H9 (cell line): ENCODE measurements around the gene WDR37. TPM values are rescaled to one million over a fixed set of nuclear protein-coding genes. Genes with fewer than 3 reads are reported as not detected.

Experiments
- DNase-seq: peaks from one replicate; pipeline ENCODE4 v3.0.0-alpha.2; 2017
- H2AFZ ChIP-seq: one replicate; pipeline ENCODE4 v1.6.1; 2013; ENCODE audit warnings: mild to moderate bottlenecking, low read length, control low read depth, moderate library complexity
- H2AK5ac ChIP-seq: 2 replicates; pipeline ENCODE4 v1.6.1; 2013; ENCODE audit warnings: low read length, control low read depth, mixed read lengths; ENCODE audit not compliant: insufficient read length
- H2BK120ac ChIP-seq: one replicate; pipeline ENCODE4 v1.6.1; 2013; ENCODE audit warnings: low read depth, mild to moderate bottlenecking, low read length, control low read depth, inconsistent platforms; ENCODE audit not compliant: poor library complexity, severe bottlenecking
- H2BK12ac ChIP-seq: 2 replicates; pipeline ENCODE4 v1.6.1; 2013; ENCODE audit warnings: low read length, control low read depth, mixed read lengths, low read depth; ENCODE audit not compliant: insufficient read length
- H2BK15ac ChIP-seq: 2 replicates; pipeline ENCODE4 v1.6.1; 2013; ENCODE audit warnings: low read depth, low read length, control low read depth
- H2BK20ac ChIP-seq: one replicate; pipeline ENCODE4 v1.6.1; 2013; ENCODE audit warnings: low read depth, mild to moderate bottlenecking, low read length, control low read depth, inconsistent platforms; ENCODE audit not compliant: poor library complexity, severe bottlenecking
- H2BK5ac ChIP-seq: 2 replicates; pipeline ENCODE4 v1.6.1; 2013; ENCODE audit warnings: low read length, control low read depth, mixed read lengths; ENCODE audit not compliant: insufficient read length
- H3K14ac ChIP-seq: 2 replicates; pipeline ENCODE4 v1.6.1; 2013; ENCODE audit warnings: low read length, control low read depth; ENCODE audit not compliant: insufficient read depth
- H3K18ac ChIP-seq: 2 replicates; pipeline ENCODE4 v1.6.1; 2013; ENCODE audit warnings: low read depth, mild to moderate bottlenecking, mixed read lengths, low read length, control low read depth; ENCODE audit not compliant: insufficient read length
- H3K23ac ChIP-seq: 2 replicates; pipeline ENCODE4 v1.6.1; 2013; ENCODE audit warnings: low read length, control low read depth, mixed read lengths, low read depth; ENCODE audit not compliant: insufficient read length
- H3K23me2 ChIP-seq: 2 replicates; pipeline ENCODE4 v1.6.1; 2013; ENCODE audit warnings: low read depth, mild to moderate bottlenecking, mixed read lengths, low read length, control low read depth; ENCODE audit not compliant: insufficient read length, poor library complexity, severe bottlenecking
- H3K27ac ChIP-seq: 2 replicates; pipeline ENCODE4 v1.5.1; 2013; ENCODE audit warnings: low read length, control low read depth, mixed read lengths, low read depth; ENCODE audit not compliant: insufficient read length
- H3K27me3 ChIP-seq: 2 replicates; pipeline ENCODE4 v1.6.1; 2013; ENCODE audit warnings: low read length, control low read depth, inconsistent platforms; ENCODE audit not compliant: insufficient read depth
- H3K4ac ChIP-seq: 2 replicates; pipeline ENCODE4 v1.6.1; 2013; ENCODE audit warnings: low read depth, mild to moderate bottlenecking, control low read depth, inconsistent platforms, low read length, moderate library complexity
- H3K4me1 ChIP-seq: 2 replicates; pipeline ENCODE4 v1.6.1; 2013; ENCODE audit warnings: low read length, control low read depth, inconsistent platforms; ENCODE audit not compliant: insufficient read depth
- H3K4me2 ChIP-seq: 2 replicates; pipeline ENCODE4 v1.6.1; 2013; ENCODE audit warnings: low read length, control low read depth, mixed read lengths; ENCODE audit not compliant: insufficient read length, insufficient read depth
- H3K56ac ChIP-seq: 2 replicates; pipeline ENCODE4 v1.6.1; 2013; ENCODE audit warnings: low read depth, mild to moderate bottlenecking, mixed read lengths, low read length, control low read depth; ENCODE audit not compliant: insufficient read length
- H3K79me1 ChIP-seq: 2 replicates; pipeline ENCODE4 v1.6.1; 2013; ENCODE audit warnings: low read depth, mild to moderate bottlenecking, moderate library complexity, low read length, control low read depth, inconsistent platforms; ENCODE audit not compliant: insufficient read depth, poor library complexity, severe bottlenecking
- H3K79me2 ChIP-seq: 2 replicates; pipeline ENCODE4 v1.6.1; 2013; ENCODE audit warnings: low read length, control low read depth, inconsistent platforms; ENCODE audit not compliant: insufficient read depth
- H3K9ac ChIP-seq: 2 replicates; pipeline ENCODE4 v1.6.1; 2013; ENCODE audit warnings: low read length, control low read depth, mixed read lengths; ENCODE audit not compliant: insufficient read length; ENCODE audit errors: extremely low read depth
- H3K9me3 ChIP-seq: one replicate; pipeline ENCODE4 v1.6.1; 2013; ENCODE audit warnings: low read depth, low read length, inconsistent platforms; ENCODE audit not compliant: control insufficient read depth
- H3T11ph ChIP-seq: one replicate; pipeline ENCODE4 v1.6.1; 2013; ENCODE audit warnings: mild to moderate bottlenecking, low read length, control low read depth, inconsistent platforms
- H4K20me1 ChIP-seq: one replicate; pipeline ENCODE4 v1.6.1; 2013; ENCODE audit not compliant: control insufficient read depth, insufficient read length, insufficient read depth
- H4K5ac ChIP-seq: 2 replicates; pipeline ENCODE4 v1.6.1; 2013; ENCODE audit warnings: low read depth, mild to moderate bottlenecking, mixed read lengths, low read length, control low read depth; ENCODE audit not compliant: insufficient read length
- H4K8ac ChIP-seq: replicated peaks from 2 replicates; pipeline ENCODE4 v1.6.1; 2013; ENCODE audit warnings: low read length, control low read depth, mixed read lengths, low read depth; ENCODE audit not compliant: insufficient read length
- H4K91ac ChIP-seq: 2 replicates; pipeline ENCODE4 v1.6.1; 2013; ENCODE audit warnings: low read depth, mild to moderate bottlenecking, moderate library complexity, mixed read lengths, low read length, control low read depth; ENCODE audit not compliant: insufficient read length
- H3K27ac Mint-ChIP-seq, 3 experiments: 2 replicates in 2 of 3; 3 replicates in 1 of 3; pipeline ENCODE4 v1.8.0; 2020 to 2021; ENCODE audit warnings: mixed read lengths in 3 of 3, mild to moderate bottlenecking in 1 of 3, moderate library complexity in 1 of 3
- H3K27me3 Mint-ChIP-seq: 2 replicates; pipeline ENCODE4 v1.8.0; 2021; ENCODE audit warnings: low read depth, mild to moderate bottlenecking, moderate library complexity, mixed read lengths
- H3K36me3 Mint-ChIP-seq, 3 experiments: 2 replicates in 2 of 3; 3 replicates in 1 of 3; pipeline ENCODE4 v1.8.0; 2020 to 2021; ENCODE audit warnings: low read depth in 3 of 3, mixed read lengths in 3 of 3; ENCODE audit not compliant: insufficient read depth in 1 of 3
- H3K4me1 Mint-ChIP-seq, 2 experiments: 2 replicates each; pipeline ENCODE4 v1.8.0; 2020; ENCODE audit warnings: mixed read lengths in 2 of 2
- H3K4me3 Mint-ChIP-seq, 2 experiments: 2 replicates in 1 of 2; 3 replicates in 1 of 2; pipeline ENCODE4 v1.8.0; 2020 to 2021; ENCODE audit warnings: mild to moderate bottlenecking in 2 of 2, mixed read lengths in 2 of 2, moderate library complexity in 1 of 2
- H3K9me3 Mint-ChIP-seq, 2 experiments: 2 replicates in 1 of 2; 3 replicates in 1 of 2; pipeline ENCODE4 v1.8.0; 2020; ENCODE audit warnings: mild to moderate bottlenecking in 2 of 2, mixed read lengths in 2 of 2, moderate library complexity in 1 of 2
- WGBS: extraction: QIAGEN DNeasy Blood & Tissue Kit; methylation state at CpG from one replicate; pipeline ENCODE4 v1.1.7; 2013; ENCODE audit warnings: missing lambda C conversion rate, low lambda C conversion rate, mixed read lengths; ENCODE audit not compliant: insufficient read length; ENCODE audit errors: extremely low coverage; 5-methylcytosine and 5-hydroxymethylcytosine counted together
- total RNA-seq: library from RNA; stranded (reverse); gene quantifications from 2 replicates; pipeline ENCODE4 v1.2.1, GENCODE V29; 2021
- TF ChIP-seq, protein P1 (sequence below): fragments of 200-600 bp; sonication (generic); conservative IDR thresholded peaks from 3 replicates; pipeline ENCODE4 v1.8.0; 2021; ENCODE audit warnings: antibody characterized with exemption, mild to moderate bottlenecking

Gene WDR37
- total RNA-seq, 1 experiment from 2014 or later, result 13.1 TPM

DNA sequence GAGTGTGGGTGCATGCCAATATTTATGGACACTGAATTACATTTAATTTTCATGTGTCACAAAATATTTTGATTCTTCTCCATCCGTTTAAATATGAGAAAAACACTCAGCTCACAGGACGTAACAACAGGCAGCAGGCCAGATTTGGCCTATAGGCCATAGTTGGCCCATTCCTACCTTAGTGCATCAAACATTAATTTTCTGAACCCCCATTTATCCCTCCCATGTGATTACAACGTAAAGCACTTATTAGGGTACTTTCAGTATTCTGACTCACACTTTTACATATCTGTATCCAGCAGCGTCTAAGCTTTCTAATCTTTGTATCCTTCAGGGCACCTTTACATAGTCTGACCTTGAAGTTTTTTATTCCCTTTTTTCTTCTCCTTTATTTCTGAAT lies 11.2 kb upstream of the WDR37 start:
- H2BK12ac ChIP-seq, result no peak overlapping the region
- H3K27ac Mint-ChIP-seq, result peak overlapping the region; percentile 38 to 88 (median 82); a peak in 3 of 7 replicates

More for the DNA sequence above, 11.2 kb upstream of the WDR37 start:
- Histone ChIP-seq H3K56ac (no peak overlapping the region), H3K23ac (no peak overlapping the region), H3K18ac (no peak overlapping the region), H3K9me3 (no peaks in the 10 kb centered on the region), H2BK5ac (no peak overlapping the region), H3K79me1 (no peaks in the 10 kb centered on the region), H3T11ph (no peak overlapping the region), H3K14ac (no peak overlapping the region), H3K4me1 (no peaks in the 10 kb centered on the region; the same call in 1 of the 2 replicates), H4K91ac (no peak overlapping the region), H4K8ac (no peak overlapping the region), H3K23me2 (peaks cover 3% of the 10 kb centered on the region), H2AK5ac (no peak overlapping the region), H2BK120ac (no peak overlapping the region), H2BK15ac (no peak overlapping the region), H3K27me3 (no peaks in the 10 kb centered on the region), H3K4ac (no peak overlapping the region), H3K79me2 (peaks cover 28% of the 10 kb centered on the region), H4K20me1 (no peaks in the 10 kb centered on the region), H2AFZ (no peak overlapping the region), H3K4me2 (peak overlapping the region; percentile 31), H3K27ac (no peak overlapping the region), H4K5ac (no peak overlapping the region), H2BK20ac (no peak overlapping the region), H3K9ac (no peak overlapping the region)
- H3K4me3 Mint-ChIP-seq, result peak overlapping the region in 1 of 2 experiments; percentile 36; a peak in 1 of 5 replicates
- DNase-seq, result no peak
- H3K4me1 Mint-ChIP-seq, result peaks cover 21 to 23% of the 10 kb centered on the region in 2 experiments
- peaks cover 31 to 65% (median 53%) of the 10 kb centered on the region in 3 experiments for H3K36me3 Mint-ChIP-seq
- H3K27me3 Mint-ChIP-seq, result no peaks in the 10 kb centered on the region
- TF ChIP-seq, protein P1, sequence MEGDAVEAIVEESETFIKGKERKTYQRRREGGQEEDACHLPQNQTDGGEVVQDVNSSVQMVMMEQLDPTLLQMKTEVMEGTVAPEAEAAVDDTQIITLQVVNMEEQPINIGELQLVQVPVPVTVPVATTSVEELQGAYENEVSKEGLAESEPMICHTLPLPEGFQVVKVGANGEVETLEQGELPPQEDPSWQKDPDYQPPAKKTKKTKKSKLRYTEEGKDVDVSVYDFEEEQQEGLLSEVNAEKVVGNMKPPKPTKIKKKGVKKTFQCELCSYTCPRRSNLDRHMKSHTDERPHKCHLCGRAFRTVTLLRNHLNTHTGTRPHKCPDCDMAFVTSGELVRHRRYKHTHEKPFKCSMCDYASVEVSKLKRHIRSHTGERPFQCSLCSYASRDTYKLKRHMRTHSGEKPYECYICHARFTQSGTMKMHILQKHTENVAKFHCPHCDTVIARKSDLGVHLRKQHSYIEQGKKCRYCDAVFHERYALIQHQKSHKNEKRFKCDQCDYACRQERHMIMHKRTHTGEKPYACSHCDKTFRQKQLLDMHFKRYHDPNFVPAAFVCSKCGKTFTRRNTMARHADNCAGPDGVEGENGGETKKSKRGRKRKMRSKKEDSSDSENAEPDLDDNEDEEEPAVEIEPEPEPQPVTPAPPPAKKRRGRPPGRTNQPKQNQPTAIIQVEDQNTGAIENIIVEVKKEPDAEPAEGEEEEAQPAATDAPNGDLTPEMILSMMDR, result no peak
- no peaks in the 10 kb centered on the region; a peak in 2 of 5 replicates for H3K9me3 Mint-ChIP-seq
- no CpG with 5 or more reads among the region's 4 CpGs for WGBS
